ENCODE results near the gene HEY2.
A peak's percentile ranks its signal among the peaks of the same experiment; 100 is the strongest.
"Not testable (repeated sequence)": the region's sequence is repeated elsewhere in the genome, so short reads cannot be mapped to it uniquely, and the experiment has no call there.

Gene HEY2

DNA sequence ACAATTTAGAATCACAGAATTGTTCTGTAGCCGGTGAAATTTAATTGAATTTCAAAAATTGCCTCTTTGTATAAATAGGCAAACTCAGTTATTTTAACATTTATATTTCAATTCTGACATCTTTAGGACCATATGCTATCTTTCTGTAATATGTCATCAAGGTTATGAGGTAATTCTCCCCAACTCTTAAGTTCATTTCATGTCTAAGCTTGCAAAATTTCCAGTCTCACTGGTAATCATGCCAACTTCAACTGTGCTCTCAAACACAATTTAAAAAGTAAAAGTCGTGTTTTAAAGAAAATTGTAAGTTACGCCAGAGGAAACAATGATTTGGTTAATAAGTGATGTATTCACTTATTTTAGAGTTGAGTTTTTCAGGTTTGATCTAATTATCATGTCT lies 42.7 kb downstream of the HEY2 start:
- H3K4me3 Mint-ChIP-seq = peak overlapping the region; percentile 93
- peak overlapping the region; percentile 87 for H3K27ac Mint-ChIP-seq
- H3K27me3 Mint-ChIP-seq = no peaks in the 10 kb centered on the region
- DNase-seq = no peak
- ATAC-seq = no peak
- peaks cover 68% of the 10 kb centered on the region for H3K4me1 Mint-ChIP-seq
- peaks cover 13% of the 10 kb centered on the region for H3K36me3 Mint-ChIP-seq (ENCODE audit: low read depth)
- H3K9me3 Mint-ChIP-seq = no peaks in the 10 kb centered on the region

DNA sequence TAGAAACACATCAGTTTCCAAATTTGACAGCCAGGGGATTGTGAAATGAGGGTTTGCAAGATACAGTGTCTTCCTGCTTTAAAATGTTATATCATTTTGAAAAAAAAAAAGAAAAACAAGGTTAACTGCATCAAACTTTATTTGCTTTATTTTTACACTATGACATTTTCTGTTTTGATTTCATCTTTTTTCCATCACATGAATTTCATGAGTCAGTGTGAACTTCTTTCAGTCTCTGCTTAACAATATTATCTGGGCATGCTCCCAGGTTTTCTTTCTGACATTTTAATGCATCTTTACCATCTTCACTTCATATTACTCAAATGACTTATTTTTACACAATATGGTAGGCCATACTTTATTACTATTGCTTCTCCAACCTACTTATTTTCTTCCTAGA lies 43.2 kb downstream of the HEY2 start:
- Mint-ChIP-seq H3K27me3 (no peaks in the 10 kb centered on the region), H3K4me3 (peak overlapping the region; percentile 93), H3K4me1 (peaks cover 73% of the 10 kb centered on the region), H3K9me3 (no peaks in the 10 kb centered on the region), H3K36me3 (ENCODE audit: low read depth) (peaks cover 12% of the 10 kb centered on the region), H3K27ac (peak overlapping the region; percentile 87)
- DNase-seq (no peak), ATAC-seq (no peak)

- ATAC-seq (no peak), DNase-seq (no peak)
- H3K36me3 Mint-ChIP-seq (ENCODE audit: low read depth) = peaks cover 12% of the 10 kb centered on the region
- peaks cover 71% of the 10 kb centered on the region for H3K4me1 Mint-ChIP-seq
- H3K4me3 Mint-ChIP-seq = peak overlapping the region; percentile 93
- H3K9me3 Mint-ChIP-seq = no peaks in the 10 kb centered on the region
- peak overlapping the region; percentile 84 for H3K27ac Mint-ChIP-seq
- no peaks in the 10 kb centered on the region for H3K27me3 Mint-ChIP-seq
Measured at GRCh38 chr6:125793280-125793679, 43.8 kb downstream of the HEY2 start.

DNA sequence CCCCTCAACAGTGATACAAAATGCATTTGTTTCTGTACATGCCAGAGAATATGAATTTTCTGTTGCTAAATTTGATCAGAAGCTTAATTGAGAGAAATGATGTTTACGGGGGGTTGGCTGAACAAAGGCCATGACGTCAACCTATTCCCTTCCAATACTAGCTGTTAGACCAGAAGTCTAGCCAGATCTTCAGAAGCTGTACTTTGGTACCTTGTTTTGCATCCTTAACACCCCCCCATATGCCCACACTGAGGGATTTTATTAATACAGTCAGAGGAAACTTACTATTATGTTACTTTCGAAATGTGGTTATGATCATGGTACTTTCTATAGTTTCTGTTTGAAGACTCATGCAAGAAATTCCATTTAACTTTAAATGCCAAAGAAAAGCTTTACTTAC lies 44.4 kb downstream of the HEY2 start:
- Mint-ChIP-seq H3K4me1 (peaks cover 71% of the 10 kb centered on the region), H3K36me3 (ENCODE audit: low read depth) (peaks cover 14% of the 10 kb centered on the region), H3K9me3 (no peaks in the 10 kb centered on the region), H3K27me3 (no peaks in the 10 kb centered on the region), H3K27ac (peak overlapping the region; percentile 84), H3K4me3 (peak overlapping the region; percentile 93)
- no peak for DNase-seq
- ATAC-seq = peak; percentile 27

DNA sequence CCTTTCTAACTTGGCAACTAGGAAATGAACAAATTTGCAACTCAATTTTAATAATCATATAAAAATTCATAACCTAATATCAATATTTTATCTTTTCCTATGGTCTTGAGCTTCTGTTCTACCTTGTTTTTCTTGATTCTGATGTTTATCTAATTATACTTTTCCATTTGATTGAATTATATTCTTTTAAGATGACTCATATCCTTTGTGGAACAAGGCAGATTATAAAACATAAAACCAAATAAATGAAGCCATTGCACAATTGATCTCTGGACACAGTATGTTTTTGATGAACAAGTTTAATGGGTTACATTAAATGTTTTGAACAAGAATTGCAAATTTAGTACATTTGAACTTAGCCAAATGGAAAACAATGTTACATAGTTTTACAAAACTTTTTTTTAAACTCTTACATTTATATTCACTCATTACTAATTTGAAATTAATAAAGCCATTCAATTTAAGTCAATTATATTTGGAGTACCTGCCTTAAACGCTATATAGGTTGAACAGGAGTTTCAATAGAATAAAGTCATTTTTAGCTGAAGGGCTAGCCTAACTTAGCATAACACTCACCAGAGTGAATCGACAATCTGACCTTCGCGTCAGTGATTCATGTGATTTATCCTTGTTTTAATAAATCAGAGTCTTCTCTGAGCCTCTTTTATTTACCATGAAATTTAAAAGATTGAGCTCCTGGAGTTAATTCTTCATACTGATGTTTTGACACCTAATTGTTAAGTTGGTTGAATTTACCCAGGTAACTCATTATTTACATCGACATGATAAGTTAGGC lies 45.1 kb downstream of the HEY2 start:
- DNase-seq (no peak), ATAC-seq (no peak)
- H3K9me3 Mint-ChIP-seq = no peaks in the 10 kb centered on the region
- H3K27me3 Mint-ChIP-seq = no peaks in the 10 kb centered on the region
- peak overlapping the region; percentile 84 for H3K27ac Mint-ChIP-seq
- H3K4me1 Mint-ChIP-seq = peaks cover 70% of the 10 kb centered on the region
- H3K36me3 Mint-ChIP-seq (ENCODE audit: low read depth) = peaks cover 19% of the 10 kb centered on the region
- peak overlapping the region; percentile 93 for H3K4me3 Mint-ChIP-seq

DNA sequence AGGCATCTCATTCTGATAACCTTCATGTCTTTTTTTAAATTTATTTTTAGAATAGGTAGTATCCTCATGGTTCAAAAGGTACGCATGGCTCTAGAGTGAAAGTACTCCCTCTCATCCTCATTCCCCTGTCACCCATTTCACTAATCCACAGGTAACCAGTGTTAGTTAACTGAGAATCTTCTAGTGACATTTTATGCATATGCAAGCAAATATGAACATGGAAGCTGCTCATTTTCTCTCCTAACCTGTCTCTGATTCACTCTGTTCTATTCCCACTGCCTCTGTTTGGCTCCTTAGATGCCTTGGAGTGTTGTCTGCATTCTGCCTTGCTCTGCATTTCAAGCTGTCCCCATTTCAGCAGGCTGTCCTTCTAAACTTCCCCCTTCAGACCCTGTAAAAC lies 45.9 kb downstream of the HEY2 start:
- H3K4me3 Mint-ChIP-seq = no peak overlapping the region
- peaks cover 19% of the 10 kb centered on the region for H3K36me3 Mint-ChIP-seq (ENCODE audit: low read depth)
- no peak overlapping the region for H3K27ac Mint-ChIP-seq
- peaks cover 67% of the 10 kb centered on the region for H3K4me1 Mint-ChIP-seq
- no peaks in the 10 kb centered on the region for H3K9me3 Mint-ChIP-seq
- no peak for ATAC-seq
- H3K27me3 Mint-ChIP-seq = no peaks in the 10 kb centered on the region
- DNase-seq = no peak

GRCh38 chr6:125797120-125797885 lies 47.9 kb downstream of the HEY2 start:
- no peaks in the 10 kb centered on the region for H3K9me3 Mint-ChIP-seq

GRCh38 chr6:125797886-125798444 lies 48.5 kb downstream of the HEY2 start:
- H3K9me3 Mint-ChIP-seq = no peaks in the 10 kb centered on the region
- DNase-seq (no peak), ATAC-seq (no peak)
- no peak overlapping the region for H3K27ac Mint-ChIP-seq
- H3K36me3 Mint-ChIP-seq (ENCODE audit: low read depth) = peaks cover 18% of the 10 kb centered on the region
- no peaks in the 10 kb centered on the region for H3K27me3 Mint-ChIP-seq
- peaks cover 63% of the 10 kb centered on the region for H3K4me1 Mint-ChIP-seq
- H3K4me3 Mint-ChIP-seq = no peak overlapping the region

More at GRCh38 chr6:125797120-125797885, 47.9 kb downstream of the HEY2 start:
- Mint-ChIP-seq H3K27ac (no peak overlapping the region), H3K4me3 (no peak overlapping the region), H3K27me3 (no peaks in the 10 kb centered on the region), H3K36me3 (ENCODE audit: low read depth) (peaks cover 15% of the 10 kb centered on the region), H3K4me1 (peaks cover 63% of the 10 kb centered on the region)
- no peak for DNase-seq
- ATAC-seq = no peak

DNA sequence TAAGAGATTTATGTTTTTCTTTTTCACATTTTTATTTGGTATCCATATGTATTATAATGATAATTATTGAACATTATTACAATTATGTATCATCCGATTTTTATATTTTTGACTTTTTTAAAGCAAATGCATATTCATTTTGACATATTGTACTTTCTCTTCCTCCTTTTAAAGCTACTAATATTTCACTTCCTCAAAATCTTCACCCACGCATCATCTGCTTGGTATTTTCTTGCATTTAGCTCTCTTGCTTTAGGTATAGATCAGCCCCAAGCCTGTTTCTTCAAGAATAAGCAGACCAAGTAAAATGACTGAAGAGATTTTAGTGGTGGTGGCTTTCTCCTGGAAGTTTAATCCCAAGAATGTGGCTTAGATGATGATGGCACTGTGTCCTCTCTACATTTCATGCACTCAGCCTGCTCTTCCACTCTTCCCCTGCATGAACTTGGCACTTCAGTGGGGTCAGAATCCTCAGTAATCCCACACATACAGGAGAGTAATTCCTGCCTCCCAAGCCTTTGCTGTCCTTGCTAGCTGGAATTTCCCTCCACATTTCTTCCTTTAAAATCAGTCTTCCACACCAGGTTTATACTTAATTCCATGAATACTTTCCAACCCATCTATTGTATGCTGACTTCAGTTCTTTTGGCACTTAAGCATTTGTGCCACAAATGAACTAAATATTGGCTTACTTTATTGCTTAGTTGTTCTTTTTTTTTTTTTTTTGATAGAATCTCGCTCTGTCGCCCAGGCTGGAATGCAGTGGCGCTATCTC lies 49.5 kb downstream of the HEY2 start:
- Mint-ChIP-seq H3K9me3 (no peaks in the 10 kb centered on the region), H3K27ac (peak overlapping the region; percentile 65), H3K27me3 (no peaks in the 10 kb centered on the region), H3K4me3 (no peak overlapping the region), H3K4me1 (peaks cover 63% of the 10 kb centered on the region), H3K36me3 (ENCODE audit: low read depth) (peaks cover 24% of the 10 kb centered on the region)
- no peak for ATAC-seq
- DNase-seq = no peak

GRCh38 chr6:125802383-125802782 lies 53.0 kb downstream of the HEY2 start:
- H3K36me3 Mint-ChIP-seq (ENCODE audit: low read depth) = peaks cover 28% of the 10 kb centered on the region
- H3K4me1 Mint-ChIP-seq = peaks cover 66% of the 10 kb centered on the region
- DNase-seq (no peak), ATAC-seq (no peak)
- no peak overlapping the region for H3K27ac Mint-ChIP-seq
- no peaks in the 10 kb centered on the region for H3K9me3 Mint-ChIP-seq
- H3K4me3 Mint-ChIP-seq = no peak overlapping the region
- no peaks in the 10 kb centered on the region for H3K27me3 Mint-ChIP-seq

GRCh38 chr6:125802943-125803377 lies 53.5 kb downstream of the HEY2 start:
- ATAC-seq (no peak), DNase-seq (no peak)
- H3K4me3 Mint-ChIP-seq = peak overlapping the region; percentile 19
- no peaks in the 10 kb centered on the region for H3K27me3 Mint-ChIP-seq
- peaks cover 28% of the 10 kb centered on the region for H3K36me3 Mint-ChIP-seq (ENCODE audit: low read depth)
- H3K27ac Mint-ChIP-seq = peak overlapping the region; percentile 36
- no peaks in the 10 kb centered on the region for H3K9me3 Mint-ChIP-seq
- peaks cover 67% of the 10 kb centered on the region for H3K4me1 Mint-ChIP-seq

GRCh38 chr6:125804264-125804663 lies 54.8 kb downstream of the HEY2 start:
- H3K4me3 Mint-ChIP-seq = no peak overlapping the region
- no peaks in the 10 kb centered on the region for H3K27me3 Mint-ChIP-seq
- ATAC-seq (peak; percentile 72), DNase-seq (no peak)
- peak overlapping the region; percentile 16 for H3K27ac Mint-ChIP-seq
- peaks cover 34% of the 10 kb centered on the region for H3K36me3 Mint-ChIP-seq (ENCODE audit: low read depth)
- no peaks in the 10 kb centered on the region for H3K9me3 Mint-ChIP-seq
- H3K4me1 Mint-ChIP-seq = peaks cover 74% of the 10 kb centered on the region

- not testable (repeated sequence) for DNase-seq, H3K27me3 Mint-ChIP-seq, H3K9me3 Mint-ChIP-seq, H3K4me3 Mint-ChIP-seq, ATAC-seq, H3K27ac Mint-ChIP-seq
- Mint-ChIP-seq H3K36me3 (ENCODE audit: low read depth) (peaks cover 34% of the 10 kb centered on the region), H3K4me1 (peaks cover 76% of the 10 kb centered on the region)
Measured at GRCh38 chr6:125804866-125805425, 55.5 kb downstream of the HEY2 start.

DNA sequence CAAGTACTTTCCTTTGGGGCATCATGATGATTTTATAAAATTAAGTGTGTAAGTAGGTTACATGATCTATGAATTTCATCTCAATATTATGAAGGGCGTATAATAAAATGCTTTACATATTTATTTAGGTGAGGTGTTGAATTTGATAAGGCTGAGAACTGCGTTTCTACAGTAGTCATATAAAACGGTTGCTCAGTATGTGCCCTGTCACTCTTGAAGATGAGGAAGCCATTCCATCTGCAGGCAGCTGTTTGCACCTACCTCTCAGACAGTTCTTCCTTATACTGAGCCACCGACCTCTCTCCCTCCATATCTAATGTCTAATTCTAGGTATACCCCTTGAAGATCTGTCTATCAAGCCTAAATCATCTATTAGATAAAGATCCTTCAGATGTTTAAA lies 57.4 kb downstream of the HEY2 start:
- peaks cover 87% of the 10 kb centered on the region for H3K4me1 Mint-ChIP-seq
- peak overlapping the region; percentile 78 for H3K27ac Mint-ChIP-seq
- H3K36me3 Mint-ChIP-seq (ENCODE audit: low read depth) = peaks cover 38% of the 10 kb centered on the region
- H3K9me3 Mint-ChIP-seq = no peaks in the 10 kb centered on the region
- no peak for ATAC-seq
- peak overlapping the region; percentile 25 for H3K4me3 Mint-ChIP-seq
- H3K27me3 Mint-ChIP-seq = no peaks in the 10 kb centered on the region
- DNase-seq = no peak
